ENCODE results near the gene KIAA1217.

DNA sequence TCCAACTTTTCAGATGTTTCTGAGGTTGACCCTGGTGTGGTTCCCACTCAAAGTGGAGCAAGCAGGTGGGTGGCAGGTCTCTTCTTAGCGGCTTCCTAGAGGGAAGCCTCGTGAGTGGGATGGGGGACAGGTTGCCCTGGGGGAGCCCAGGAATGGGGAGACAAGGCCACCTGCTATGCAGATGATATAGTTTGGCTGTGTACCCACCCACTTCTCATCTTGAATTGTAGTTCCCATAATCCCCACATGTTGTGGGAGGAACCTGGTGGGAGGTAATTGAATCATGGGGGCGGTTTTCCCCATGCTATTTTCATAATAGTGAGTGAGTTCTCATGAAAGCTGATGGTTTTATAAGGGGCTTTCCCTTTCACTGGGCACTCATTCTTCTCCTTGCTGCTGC lies 68.3 kb downstream of the KIAA1217 start:
- TF ChIP-seq SMC3 (IDR thresholded peaks at IDR 0.05) (no peak), JUNB (IDR thresholded peaks at IDR 0.05) (no peak), RAD21 (conservative IDR thresholded peaks at IDR 0.05 in 1 of 2, IDR thresholded peaks at IDR 0.05 in 1 of 2) (no peak), CTCF (IDR thresholded peaks at IDR 0.05) (no peak), SREBF2 (IDR thresholded peaks at IDR 0.05) (no peak), HOXA7 (CRISPR knock-in tag; IDR thresholded peaks at IDR 0.05) (no peak), CBX8 (IDR thresholded peaks at IDR 0.05) (no peak), POLR2AphosphoS2 (conservative IDR thresholded peaks at IDR 0.05; ENCODE audit: low read length) (no peak), MAFK (IDR thresholded peaks at IDR 0.05; ENCODE audit: partially characterized antibody) (no peak)
- TF ChIP-seq, protein P1, sequence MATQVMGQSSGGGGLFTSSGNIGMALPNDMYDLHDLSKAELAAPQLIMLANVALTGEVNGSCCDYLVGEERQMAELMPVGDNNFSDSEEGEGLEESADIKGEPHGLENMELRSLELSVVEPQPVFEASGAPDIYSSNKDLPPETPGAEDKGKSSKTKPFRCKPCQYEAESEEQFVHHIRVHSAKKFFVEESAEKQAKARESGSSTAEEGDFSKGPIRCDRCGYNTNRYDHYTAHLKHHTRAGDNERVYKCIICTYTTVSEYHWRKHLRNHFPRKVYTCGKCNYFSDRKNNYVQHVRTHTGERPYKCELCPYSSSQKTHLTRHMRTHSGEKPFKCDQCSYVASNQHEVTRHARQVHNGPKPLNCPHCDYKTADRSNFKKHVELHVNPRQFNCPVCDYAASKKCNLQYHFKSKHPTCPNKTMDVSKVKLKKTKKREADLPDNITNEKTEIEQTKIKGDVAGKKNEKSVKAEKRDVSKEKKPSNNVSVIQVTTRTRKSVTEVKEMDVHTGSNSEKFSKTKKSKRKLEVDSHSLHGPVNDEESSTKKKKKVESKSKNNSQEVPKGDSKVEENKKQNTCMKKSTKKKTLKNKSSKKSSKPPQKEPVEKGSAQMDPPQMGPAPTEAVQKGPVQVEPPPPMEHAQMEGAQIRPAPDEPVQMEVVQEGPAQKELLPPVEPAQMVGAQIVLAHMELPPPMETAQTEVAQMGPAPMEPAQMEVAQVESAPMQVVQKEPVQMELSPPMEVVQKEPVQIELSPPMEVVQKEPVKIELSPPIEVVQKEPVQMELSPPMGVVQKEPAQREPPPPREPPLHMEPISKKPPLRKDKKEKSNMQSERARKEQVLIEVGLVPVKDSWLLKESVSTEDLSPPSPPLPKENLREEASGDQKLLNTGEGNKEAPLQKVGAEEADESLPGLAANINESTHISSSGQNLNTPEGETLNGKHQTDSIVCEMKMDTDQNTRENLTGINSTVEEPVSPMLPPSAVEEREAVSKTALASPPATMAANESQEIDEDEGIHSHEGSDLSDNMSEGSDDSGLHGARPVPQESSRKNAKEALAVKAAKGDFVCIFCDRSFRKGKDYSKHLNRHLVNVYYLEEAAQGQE (IDR thresholded peaks at IDR 0.05): no peak
